Nephron (organoid): ENCODE data around the gene NCAM2.

Experiments
- H3K27ac Mint-ChIP-seq, 3 experiments: 2 replicates each; pipeline ENCODE4 v1.8.0; 2020; ENCODE audit warnings: mixed read lengths in 3 of 3, mild to moderate bottlenecking in 2 of 3, moderate library complexity in 1 of 3
- H3K27me3 Mint-ChIP-seq: 2 replicates; pipeline ENCODE4 v1.8.0; 2021; ENCODE audit warnings: low read depth, mild to moderate bottlenecking, moderate library complexity, mixed read lengths
- H3K36me3 Mint-ChIP-seq: 2 replicates; pipeline ENCODE4 v1.8.0; 2020; ENCODE audit warnings: low read depth, mixed read lengths
- H3K4me1 Mint-ChIP-seq: 2 replicates; pipeline ENCODE4 v1.8.0; 2020; ENCODE audit warnings: mixed read lengths
- H3K4me3 Mint-ChIP-seq, 3 experiments: 2 replicates each; pipeline ENCODE4 v1.8.0; 2020; ENCODE audit warnings: mild to moderate bottlenecking in 3 of 3, mixed read lengths in 3 of 3, moderate library complexity in 2 of 3
- H3K9me3 Mint-ChIP-seq: 2 replicates; pipeline ENCODE4 v1.8.0; 2020; ENCODE audit warnings: mixed read lengths
- CTCF ChIP-seq, 3 experiments: fragments of 200-600 bp; sonication (generic); IDR thresholded peaks; one replicate each; pipeline ENCODE4 v1.5.0; 2021; ENCODE audit warnings: antibody characterized with exemption in 3 of 3; ENCODE audit not compliant: unreplicated experiment in 3 of 3

The NCAM2 gene

DNA sequence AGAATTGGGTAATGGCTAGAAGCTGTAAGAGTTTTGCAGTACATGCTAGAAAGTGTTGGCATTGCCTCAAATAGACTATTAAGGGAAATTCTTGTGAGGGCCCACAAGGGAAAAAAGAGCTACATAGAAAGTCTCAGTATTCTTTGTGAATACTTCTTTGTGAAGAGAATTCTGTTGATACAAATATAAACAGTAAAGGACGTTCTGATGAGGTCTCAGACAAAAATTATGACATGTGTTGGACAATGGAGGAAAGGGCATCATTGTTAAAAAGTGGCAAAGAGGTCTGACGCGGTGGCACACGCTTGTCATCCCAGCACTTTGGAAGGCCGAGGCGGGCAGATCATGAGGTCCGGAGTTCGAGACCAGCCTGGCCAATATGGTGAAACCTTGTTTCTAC, 458.9 kb downstream of the NCAM2 start:
- no peaks in the 10 kb centered on the region for H3K27me3 Mint-ChIP-seq
- no peak overlapping the region for H3K4me3 Mint-ChIP-seq
- TF ChIP-seq CTCF (IDR thresholded peaks at IDR 0.05; ENCODE audit: unreplicated experiment in 3 of 3) = no peak
- no peak overlapping the region for H3K27ac Mint-ChIP-seq
- H3K4me1 Mint-ChIP-seq = no peaks in the 10 kb centered on the region
- no peaks in the 10 kb centered on the region for H3K9me3 Mint-ChIP-seq
- H3K36me3 Mint-ChIP-seq = no peaks in the 10 kb centered on the region

DNA sequence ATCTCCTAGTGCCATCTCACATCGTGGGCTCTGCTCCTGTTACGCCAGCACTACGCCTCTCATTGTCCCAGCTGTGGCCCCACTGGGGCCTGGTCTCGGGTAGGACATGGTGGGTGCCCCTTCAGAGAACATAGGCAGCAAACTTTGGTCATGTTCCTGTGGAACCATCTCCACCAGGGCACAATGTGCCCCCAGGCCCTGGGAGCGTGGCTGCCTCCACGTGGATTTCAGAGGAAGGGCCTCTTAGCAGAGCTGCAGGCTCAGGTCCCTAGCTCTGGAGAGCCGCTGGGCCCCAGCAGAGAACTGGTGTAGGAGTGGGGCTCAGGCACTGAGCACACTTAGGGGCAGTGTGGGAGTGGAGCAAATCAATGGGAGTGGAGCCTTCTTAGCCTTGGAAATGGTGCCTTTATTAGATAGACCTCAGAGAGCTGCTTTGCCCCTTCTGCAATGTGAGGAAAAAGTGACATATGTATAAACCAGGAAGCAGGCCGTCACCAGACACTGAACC, 460.0 kb downstream of the NCAM2 start:
- Mint-ChIP-seq H3K27ac (no peak overlapping the region), H3K27me3 (no peaks in the 10 kb centered on the region), H3K4me3 (no peak overlapping the region), H3K9me3 (no peaks in the 10 kb centered on the region), H3K36me3 (no peaks in the 10 kb centered on the region), H3K4me1 (no peaks in the 10 kb centered on the region)
- TF ChIP-seq CTCF (IDR thresholded peaks at IDR 0.05; ENCODE audit: unreplicated experiment in 3 of 3) = no peak

- Mint-ChIP-seq H3K4me3 (no peak overlapping the region), H3K27me3 (no peaks in the 10 kb centered on the region), H3K9me3 (no peaks in the 10 kb centered on the region), H3K36me3 (no peaks in the 10 kb centered on the region), H3K4me1 (no peaks in the 10 kb centered on the region), H3K27ac (no peak overlapping the region)
- no peak for TF ChIP-seq CTCF (IDR thresholded peaks at IDR 0.05; ENCODE audit: unreplicated experiment in 3 of 3)
Measured at GRCh38 chr21:21460979-21461378, 462.8 kb downstream of the NCAM2 start.

- H3K27me3 Mint-ChIP-seq = no peaks in the 10 kb centered on the region
- H3K4me3 Mint-ChIP-seq = no peak overlapping the region
- no peak for TF ChIP-seq CTCF (IDR thresholded peaks at IDR 0.05; ENCODE audit: unreplicated experiment in 3 of 3)
- H3K4me1 Mint-ChIP-seq = no peaks in the 10 kb centered on the region
- H3K36me3 Mint-ChIP-seq = no peaks in the 10 kb centered on the region
- no peak overlapping the region for H3K27ac Mint-ChIP-seq
- H3K9me3 Mint-ChIP-seq = no peaks in the 10 kb centered on the region
Measured at GRCh38 chr21:21463456-21463855, 465.2 kb downstream of the NCAM2 start.

- no peak for TF ChIP-seq CTCF (IDR thresholded peaks at IDR 0.05; ENCODE audit: unreplicated experiment in 3 of 3)
- H3K4me3 Mint-ChIP-seq = no peak overlapping the region
- no peaks in the 10 kb centered on the region for H3K27me3 Mint-ChIP-seq
Measured at GRCh38 chr21:21464684-21465083, 466.5 kb downstream of the NCAM2 start.

DNA sequence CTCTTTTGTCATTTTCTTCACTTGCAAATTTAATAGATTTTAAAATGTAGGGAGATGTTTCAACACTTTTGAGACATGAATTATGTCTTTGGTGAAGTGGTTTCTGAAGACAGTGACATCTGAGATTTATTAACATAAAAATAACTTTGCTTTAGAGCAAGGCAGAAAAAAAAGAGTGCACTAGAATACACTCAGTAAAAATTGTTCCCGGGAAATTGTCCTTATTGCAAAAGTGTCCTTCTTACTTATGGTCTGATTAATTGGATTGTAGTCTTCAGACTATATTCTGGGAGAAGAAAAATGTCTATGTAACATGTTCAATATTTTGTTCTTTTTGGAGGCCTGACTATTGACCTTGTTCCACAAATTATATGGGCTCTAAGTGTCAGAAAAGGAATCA, 468.5 kb downstream of the NCAM2 start:
- no peak overlapping the region for H3K4me3 Mint-ChIP-seq
- H3K4me1 Mint-ChIP-seq = no peaks in the 10 kb centered on the region
- no peak overlapping the region for H3K27ac Mint-ChIP-seq
- no peaks in the 10 kb centered on the region for H3K27me3 Mint-ChIP-seq
- no peaks in the 10 kb centered on the region for H3K36me3 Mint-ChIP-seq
- no peaks in the 10 kb centered on the region for H3K9me3 Mint-ChIP-seq
- TF ChIP-seq CTCF (IDR thresholded peaks at IDR 0.05; ENCODE audit: unreplicated experiment in 3 of 3) = no peak

More at GRCh38 chr21:21464684-21465083, 466.5 kb downstream of the NCAM2 start:
- no peaks in the 10 kb centered on the region for H3K4me1 Mint-ChIP-seq
- no peaks in the 10 kb centered on the region for H3K36me3 Mint-ChIP-seq
- H3K27ac Mint-ChIP-seq = no peak overlapping the region
- no peaks in the 10 kb centered on the region for H3K9me3 Mint-ChIP-seq
